DOHH2 (cell line): ENCODE results near the gene STX18.

ENCODE experiments used
- H3F3A ChIP-seq: fragments of 200-600 bp; sonication (generic), shearing (Covaris generic); 2 replicates; pipeline ENCODE4 v1.6.0; 2016; ENCODE audit warnings: antibody characterized with exemption, mild to moderate bottlenecking; ENCODE audit not compliant: control insufficient read depth, insufficient read depth
- H3K27ac ChIP-seq: fragments of 200-600 bp; sonication (generic); 2 replicates; pipeline ENCODE4 v1.5.1; 2014; ENCODE audit warnings: low read depth, mild to moderate bottlenecking, low read length, moderate library complexity
- H3K27me3 ChIP-seq: fragments of 200-600 bp; sonication (generic); 2 replicates; pipeline ENCODE4 v1.6.1; 2014; ENCODE audit warnings: mild to moderate bottlenecking, low read length, mixed read lengths; ENCODE audit not compliant: control insufficient read depth
- H3K36me3 ChIP-seq: fragments of 200-600 bp; sonication (generic); 2 replicates; pipeline ENCODE4 v1.6.1; 2014; ENCODE audit warnings: mild to moderate bottlenecking, low read length, moderate library complexity, mixed read lengths; ENCODE audit not compliant: control insufficient read depth
- H3K4me1 ChIP-seq: fragments of 200-600 bp; sonication (generic); 2 replicates; pipeline ENCODE4 v1.6.1; 2014; ENCODE audit warnings: mild to moderate bottlenecking, low read length, mixed read lengths; ENCODE audit not compliant: control insufficient read depth
- H3K4me2 ChIP-seq: fragments of 200-600 bp; sonication (generic); 2 replicates; pipeline ENCODE4 v1.6.0; 2014; ENCODE audit warnings: mild to moderate bottlenecking, low read length, moderate library complexity
- H3K4me3 ChIP-seq: fragments of 200-600 bp; sonication (generic); 2 replicates; pipeline ENCODE4 v1.5.1; 2014; ENCODE audit warnings: mild to moderate bottlenecking, low read length, mixed read lengths
- H3K79me2 ChIP-seq: fragments of 200-600 bp; sonication (generic); 2 replicates; pipeline ENCODE4 v1.6.1; 2014; ENCODE audit warnings: mild to moderate bottlenecking, low read length, mixed read lengths; ENCODE audit not compliant: control insufficient read depth
- H3K9me2 ChIP-seq: fragments of 200-600 bp; sonication (generic); replicated peaks from 2 replicates; pipeline ENCODE4 v1.6.1; 2014; ENCODE audit warnings: mild to moderate bottlenecking, low read length, mixed read lengths; ENCODE audit not compliant: control insufficient read depth
- H3K9me3 ChIP-seq: fragments of 200-600 bp; sonication (generic); 2 replicates; pipeline ENCODE4 v1.6.1; 2014; ENCODE audit warnings: antibody characterized with exemption, low read length, mixed read lengths; ENCODE audit not compliant: control insufficient read depth, insufficient read depth
- H4K20me1 ChIP-seq: fragments of 200-600 bp; sonication (generic); 2 replicates; pipeline ENCODE4 v1.6.0; 2014; ENCODE audit warnings: low read depth, mild to moderate bottlenecking, antibody characterized with exemption, low read length, moderate library complexity; ENCODE audit not compliant: control insufficient read depth, insufficient read depth
- CTCF ChIP-seq: fragments of 200-600 bp; sonication (generic); IDR thresholded peaks from one replicate; pipeline ENCODE4 v1.5.1; 2014; ENCODE audit warnings: antibody characterized with exemption, mild to moderate bottlenecking, low read depth, low read length; ENCODE audit not compliant: poor library complexity, severe bottlenecking
- EZH2phosphoT487 ChIP-seq: fragments of 200-600 bp; sonication (generic); IDR thresholded peaks from 2 replicates; pipeline ENCODE4 v1.6.1; 2017; ENCODE audit warnings: borderline replicate concordance, mild to moderate bottlenecking, antibody characterized with exemption, low read length, moderate library complexity, mixed read lengths

STX18 gene

GRCh38 chr4:4425696-4426095, 116.2 kb downstream of the STX18 start:
- TF ChIP-seq CTCF (no peak), EZH2phosphoT487 (no peak)
- Histone ChIP-seq H3K27me3 (no peaks in the 10 kb centered on the region), H3K4me2 (no peak overlapping the region), H3F3A (no peaks in the 10 kb centered on the region), H3K9me3 (no peaks in the 10 kb centered on the region), H3K27ac (no peak overlapping the region), H3K4me1 (peaks cover 5% of the 10 kb centered on the region), H3K4me3 (no peak overlapping the region), H4K20me1 (no peaks in the 10 kb centered on the region), H3K9me2 (no peaks in the 10 kb centered on the region), H3K79me2 (no peaks in the 10 kb centered on the region), H3K36me3 (peaks cover 7% of the 10 kb centered on the region; the same call in 1 of the 2 replicates)

- Histone ChIP-seq H4K20me1 (no peaks in the 10 kb centered on the region), H3F3A (no peaks in the 10 kb centered on the region), H3K9me3 (no peaks in the 10 kb centered on the region), H3K9me2 (no peaks in the 10 kb centered on the region), H3K36me3 (peaks cover 12% of the 10 kb centered on the region; the same call in 1 of the 2 replicates), H3K27me3 (no peaks in the 10 kb centered on the region), H3K79me2 (no peaks in the 10 kb centered on the region), H3K4me2 (no peak overlapping the region), H3K4me3 (no peak overlapping the region), H3K4me1 (peaks cover under 1% of the 10 kb centered on the region; the same call in 1 of the 2 replicates), H3K27ac (no peak overlapping the region)
- TF ChIP-seq EZH2phosphoT487 (no peak), CTCF (no peak)
Observed at GRCh38 chr4:4425119-4425690, 116.6 kb downstream of the STX18 start.

DNA sequence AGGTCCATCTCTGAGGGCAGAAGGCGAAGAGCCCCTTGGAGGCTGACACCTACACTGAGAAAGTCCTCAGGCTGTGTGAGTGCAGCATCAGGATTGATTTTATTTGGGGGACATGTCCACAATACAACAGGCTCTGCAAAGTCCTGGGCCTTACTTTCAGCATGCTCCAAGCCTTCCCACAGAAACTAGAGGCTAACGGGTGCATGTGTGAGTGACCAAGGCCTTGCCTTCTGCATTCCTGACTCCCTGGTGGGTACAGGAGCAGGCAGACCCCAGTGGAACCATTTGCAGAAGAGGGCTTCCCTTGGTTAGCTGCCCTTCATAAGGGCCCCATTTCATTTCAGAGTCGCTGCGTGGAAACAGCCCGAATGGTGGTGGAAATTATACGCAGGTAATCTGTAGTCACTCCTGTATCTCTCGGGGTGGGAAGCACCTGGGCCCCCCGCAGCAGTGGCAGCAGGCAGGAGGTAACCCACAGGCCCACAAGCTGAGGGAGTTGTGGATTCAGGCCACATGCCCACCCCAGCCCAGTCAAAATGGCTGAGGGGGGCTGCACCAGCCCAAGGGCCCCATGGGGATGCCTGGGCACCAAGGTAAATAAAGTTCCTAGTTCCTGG, 117.2 kb downstream of the STX18 start:
- H4K20me1 ChIP-seq = no peaks in the 10 kb centered on the region
- H3K4me1 ChIP-seq = no peaks in the 10 kb centered on the region
- no peaks in the 10 kb centered on the region for H3F3A ChIP-seq
- H3K36me3 ChIP-seq = peaks cover 16% of the 10 kb centered on the region; the same call in 1 of the 2 replicates
- TF ChIP-seq EZH2phosphoT487 = no peak
- TF ChIP-seq CTCF = no peak
- no peak overlapping the region for H3K4me2 ChIP-seq
- H3K27ac ChIP-seq = no peak overlapping the region
- no peaks in the 10 kb centered on the region for H3K27me3 ChIP-seq
- no peaks in the 10 kb centered on the region for H3K9me3 ChIP-seq
- H3K9me2 ChIP-seq = no peaks in the 10 kb centered on the region
- no peak overlapping the region for H3K4me3 ChIP-seq
- H3K79me2 ChIP-seq = no peaks in the 10 kb centered on the region
